GOT3 (cell line): ENCODE results near the gene MYO1G.
"Not testable (repeated sequence)": the region's sequence is repeated elsewhere in the genome, so short reads cannot be mapped to it uniquely, and the experiment has no call there.

ENCODE experiments used
- DNase-seq: peaks from one replicate; lab custom pipeline; 2025; ENCODE audit warnings: mixed read lengths; lab: John Stamatoyannopoulos, UW

The MYO1G gene

GRCh38 chr7:44978511-44979366 lies at the start of gene MYO1G:
Gene MYO1G (minus strand): TSS chr7:44979015. CDS start chr7:44978961, 54 bp downstream.
- no peak for DNase-seq

- no peak for DNase-seq
Measured at GRCh38 chr7:45028138-45028919, 49.5 kb upstream of the MYO1G start.

GRCh38 chr7:45027774-45028114 lies 48.9 kb upstream of the MYO1G start:
- DNase-seq = no peak

GRCh38 chr7:45026984-45027773 lies 48.4 kb upstream of the MYO1G start:
- DNase-seq = no peak

- DNase-seq = no peak
Measured at GRCh38 chr7:45026013-45026412, 47.2 kb upstream of the MYO1G start.

GRCh38 chr7:45025473-45025872 lies 46.7 kb upstream of the MYO1G start:
- DNase-seq = not testable (repeated sequence)

- DNase-seq = no peak
Measured at GRCh38 chr7:45024126-45024744, 45.4 kb upstream of the MYO1G start.

- no peak for DNase-seq
Measured at GRCh38 chr7:45021604-45022296, 42.9 kb upstream of the MYO1G start.

- DNase-seq = no peak
Measured at GRCh38 chr7:45020915-45021314, 42.1 kb upstream of the MYO1G start.

GRCh38 chr7:45017253-45017652 lies 38.4 kb upstream of the MYO1G start:
- DNase-seq = no peak

- no peak for DNase-seq
Measured at GRCh38 chr7:45015313-45015712, 36.5 kb upstream of the MYO1G start.

GRCh38 chr7:45013465-45013967 lies 34.7 kb upstream of the MYO1G start:
- no peak for DNase-seq

GRCh38 chr7:45007571-45008328 lies 28.9 kb upstream of the MYO1G start:
- no peak for DNase-seq

- DNase-seq = no peak
Measured at GRCh38 chr7:45007106-45007505, 28.3 kb upstream of the MYO1G start.

- DNase-seq = no peak
Measured at GRCh38 chr7:45003789-45004188, 25.0 kb upstream of the MYO1G start.

- DNase-seq = no peak
Measured at GRCh38 chr7:45001826-45002225, 23.0 kb upstream of the MYO1G start.

GRCh38 chr7:45001138-45001694 lies 22.4 kb upstream of the MYO1G start:
- no peak for DNase-seq

GRCh38 chr7:45000093-45001032 lies 21.5 kb upstream of the MYO1G start, which contains the start of gene CCM2:
Gene CCM2 (plus strand): TSS chr7:45000201. CDS start chr7:45000334, 133 bp downstream.
- DNase-seq = no peak
